NB4 (cell line): ENCODE data around the gene MRPL22.

Experiments used
- DNase-seq: peaks from one replicate; pipeline ENCODE4 v3.0.0; 2010; ENCODE audit warnings: low read depth
- H3K4me3 ChIP-seq: one replicate; pipeline ENCODE4 v1.5.1; 2011; ENCODE audit warnings: mild to moderate bottlenecking, low read depth, low read length, moderate library complexity
- MAX ChIP-seq: IDR thresholded peaks from 2 replicates; pipeline ENCODE4 v1.6.1; 2011; ENCODE audit warnings: low read depth, low read length
- MYC ChIP-seq: IDR thresholded peaks from 2 replicates; pipeline ENCODE4 v1.6.1; 2011; ENCODE audit warnings: low read depth, low read length
- POLR2A ChIP-seq: IDR thresholded peaks from 2 replicates; pipeline ENCODE4 v1.6.1; 2011; ENCODE audit warnings: mild to moderate bottlenecking; ENCODE audit not compliant: insufficient read length; ENCODE audit errors: extremely low read depth
- TF ChIP-seq, protein P1 (sequence below): IDR thresholded peaks from one replicate; pipeline ENCODE4 v1.5.1; 2012; ENCODE audit warnings: low read depth, low read length

Gene MRPL22

DNA sequence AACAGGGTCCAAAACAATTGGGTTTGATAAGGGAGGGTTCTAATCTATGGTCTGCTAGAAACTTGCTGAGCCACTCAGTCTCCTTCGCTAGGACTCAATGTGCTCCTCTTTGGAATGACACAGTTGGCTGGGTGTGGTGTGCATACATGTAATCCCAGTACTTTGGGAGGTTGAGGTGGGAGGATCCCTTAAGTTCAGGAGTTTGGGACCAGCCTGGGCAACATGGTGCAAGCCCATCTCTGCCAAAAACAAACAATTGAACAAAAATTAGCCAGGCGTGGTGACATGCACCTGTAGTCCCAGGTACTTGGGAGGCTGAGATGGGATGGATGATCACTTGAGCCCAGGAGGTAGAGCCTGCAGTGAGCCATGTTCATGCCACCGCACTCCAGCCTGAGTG, 70.0 kb downstream of the MRPL22 start:
- no peak for TF ChIP-seq MYC
- TF ChIP-seq, protein P1, sequence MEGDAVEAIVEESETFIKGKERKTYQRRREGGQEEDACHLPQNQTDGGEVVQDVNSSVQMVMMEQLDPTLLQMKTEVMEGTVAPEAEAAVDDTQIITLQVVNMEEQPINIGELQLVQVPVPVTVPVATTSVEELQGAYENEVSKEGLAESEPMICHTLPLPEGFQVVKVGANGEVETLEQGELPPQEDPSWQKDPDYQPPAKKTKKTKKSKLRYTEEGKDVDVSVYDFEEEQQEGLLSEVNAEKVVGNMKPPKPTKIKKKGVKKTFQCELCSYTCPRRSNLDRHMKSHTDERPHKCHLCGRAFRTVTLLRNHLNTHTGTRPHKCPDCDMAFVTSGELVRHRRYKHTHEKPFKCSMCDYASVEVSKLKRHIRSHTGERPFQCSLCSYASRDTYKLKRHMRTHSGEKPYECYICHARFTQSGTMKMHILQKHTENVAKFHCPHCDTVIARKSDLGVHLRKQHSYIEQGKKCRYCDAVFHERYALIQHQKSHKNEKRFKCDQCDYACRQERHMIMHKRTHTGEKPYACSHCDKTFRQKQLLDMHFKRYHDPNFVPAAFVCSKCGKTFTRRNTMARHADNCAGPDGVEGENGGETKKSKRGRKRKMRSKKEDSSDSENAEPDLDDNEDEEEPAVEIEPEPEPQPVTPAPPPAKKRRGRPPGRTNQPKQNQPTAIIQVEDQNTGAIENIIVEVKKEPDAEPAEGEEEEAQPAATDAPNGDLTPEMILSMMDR = no peak
- DNase-seq = no peak
- H3K4me3 ChIP-seq = no peak overlapping the region

DNA sequence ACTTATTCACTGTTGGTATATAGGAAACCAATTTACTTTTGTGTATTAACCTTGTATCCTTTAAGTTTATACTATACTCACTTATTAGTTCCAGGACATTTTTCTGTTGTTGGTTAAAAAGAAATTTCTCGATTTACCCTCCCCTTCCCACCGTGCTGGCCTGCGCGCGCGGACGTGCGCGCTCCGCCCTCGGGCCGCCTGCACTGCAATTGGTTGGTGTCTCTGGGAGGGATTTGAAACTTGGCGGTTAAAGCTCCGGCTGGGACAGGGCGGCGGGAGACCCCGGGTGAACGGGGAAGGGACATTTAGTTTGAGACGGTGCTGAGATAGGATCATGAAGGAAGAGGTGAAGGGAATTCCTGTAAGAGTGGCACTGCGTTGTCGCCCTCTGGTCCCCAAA, 72.7 kb downstream of the MRPL22 start, which contains the start of gene KIF4B:
Gene KIF4B (plus strand): TSS at position 230 of the 400 bp plus-strand sequence. CDS start 105 bp downstream, at position 335.
- H3K4me3 ChIP-seq = no peak within 1 kb of the TSS

GRCh38 chr5:155015239-155015638, 74.4 kb downstream of the MRPL22 start:
- TF ChIP-seq, protein P1 = no peak
- TF ChIP-seq MYC (no peak), POLR2A (no peak), MAX (no peak)
- H3K4me3 ChIP-seq = no peak overlapping the region
- DNase-seq = no peak

More for the DNA sequence above, 72.7 kb downstream of the MRPL22 start, which contains the start of gene KIF4B:
- DNase-seq = no peak
- TF ChIP-seq MAX = no peak
- no peak for TF ChIP-seq MYC
- TF ChIP-seq, protein P1 = no peak
- TF ChIP-seq POLR2A = no peak

- TF ChIP-seq MAX (no peak), MYC (no peak), POLR2A (no peak)
- TF ChIP-seq, protein P1 = no peak
- DNase-seq = peak; percentile 8
- H3K4me3 ChIP-seq = no peak overlapping the region
Observed at GRCh38 chr5:155017610-155018009, 76.7 kb downstream of the MRPL22 start.
